NCI-H82 (cell line): ENCODE measurements around the gene TPM1.

Experiments used
- DNase-seq: peaks from one replicate; lab custom pipeline; 2025; lab: John Stamatoyannopoulos, UW

The TPM1 gene

DNA sequence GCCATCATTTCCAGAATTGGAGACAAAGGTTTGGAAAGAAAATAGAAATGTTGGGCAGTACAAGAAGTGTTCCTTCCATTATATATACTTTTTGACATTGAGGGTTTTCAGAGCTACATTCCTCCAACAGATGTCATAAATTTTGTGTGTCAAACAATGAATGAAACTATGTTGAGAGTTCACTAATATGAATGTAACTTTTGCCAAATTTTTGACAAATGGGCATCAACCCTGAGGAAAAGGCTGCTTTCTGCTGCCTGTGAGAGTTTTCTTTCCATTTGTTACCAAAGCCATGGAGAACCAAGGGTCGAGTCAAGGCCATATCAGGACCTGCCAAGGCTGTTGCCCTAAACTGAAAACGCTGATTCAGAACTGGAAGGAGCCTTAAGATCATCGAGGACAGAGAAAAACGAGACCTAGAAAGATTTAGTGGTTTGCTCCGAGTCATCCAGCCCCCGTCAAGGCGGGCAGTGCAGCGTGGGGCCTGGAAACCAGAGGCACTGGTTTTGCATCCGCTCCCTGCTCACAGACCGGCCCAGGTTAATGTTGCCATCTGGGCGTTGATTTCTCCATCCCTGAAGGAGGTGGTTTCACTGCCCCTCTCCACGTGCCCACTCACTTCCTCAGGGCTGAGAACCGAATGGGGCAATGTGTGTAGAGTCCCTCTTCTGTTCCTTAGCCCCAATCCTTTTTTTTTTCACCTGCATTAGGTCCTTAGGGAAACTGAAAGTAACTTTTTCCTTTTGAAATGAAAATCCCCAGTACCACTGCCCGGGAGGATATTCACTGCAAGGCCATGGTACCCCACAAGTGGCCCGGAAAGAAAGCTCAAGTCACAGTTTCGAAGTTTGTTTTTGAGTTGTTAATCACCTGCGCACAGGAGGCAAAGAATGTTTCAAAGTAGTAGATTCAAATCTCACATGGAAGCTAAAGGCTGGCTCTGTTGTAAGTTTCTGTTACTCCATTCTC is 32.8 kb downstream of the TPM1 start:
- no peak for DNase-seq

DNA sequence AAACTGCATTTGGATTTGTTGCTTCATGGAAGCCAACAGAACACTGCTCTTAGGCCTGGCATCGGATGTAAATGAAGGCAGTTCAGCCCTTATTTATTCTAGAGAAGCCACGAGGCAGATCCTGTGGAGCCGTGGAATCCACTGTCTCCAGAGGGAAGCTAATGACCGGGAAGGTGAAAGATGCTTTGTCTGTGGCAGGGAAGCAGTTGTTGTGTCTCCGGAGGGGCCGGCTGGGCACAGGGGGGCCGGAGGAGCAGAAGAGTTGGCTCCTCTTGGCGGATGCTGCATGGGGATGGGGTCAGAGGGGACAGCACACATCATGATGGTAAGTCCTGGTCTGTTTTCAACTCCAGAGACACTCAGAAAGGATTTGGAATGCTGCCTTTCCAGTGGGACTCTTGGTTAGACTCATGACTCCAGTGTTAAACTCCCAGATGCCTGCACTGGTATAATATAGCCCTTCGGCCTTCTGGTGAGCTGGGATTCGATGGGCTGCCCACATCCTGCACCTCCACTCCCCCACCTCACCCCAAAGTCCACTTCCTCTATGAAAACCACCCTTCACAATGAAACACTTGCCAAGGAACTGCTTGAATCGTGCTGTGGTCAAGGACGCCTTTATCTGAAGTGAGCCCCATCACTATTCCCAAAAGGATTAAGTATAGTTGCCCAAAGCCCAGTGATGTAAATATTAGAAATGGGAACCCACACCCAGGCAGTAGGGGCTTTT is 33.6 kb downstream of the TPM1 start:
- no peak for DNase-seq

DNA sequence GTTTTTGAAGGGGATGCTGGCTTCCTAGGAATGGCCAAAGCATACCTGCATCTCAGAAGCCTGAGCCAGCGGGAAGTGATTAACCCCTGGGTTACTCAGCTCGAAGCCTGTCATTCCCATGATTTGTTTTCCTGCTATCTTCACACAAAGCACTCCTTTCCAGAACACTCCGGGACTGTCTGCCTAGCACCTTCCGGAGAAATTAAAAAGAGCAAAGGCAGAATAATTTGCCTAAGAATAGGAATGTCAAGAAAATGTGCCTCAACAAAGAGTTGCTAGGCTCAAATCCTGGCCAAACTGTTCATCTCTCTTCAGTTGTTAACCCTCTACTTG is 34.1 kb downstream of the TPM1 start:
- no peak for DNase-seq

DNA sequence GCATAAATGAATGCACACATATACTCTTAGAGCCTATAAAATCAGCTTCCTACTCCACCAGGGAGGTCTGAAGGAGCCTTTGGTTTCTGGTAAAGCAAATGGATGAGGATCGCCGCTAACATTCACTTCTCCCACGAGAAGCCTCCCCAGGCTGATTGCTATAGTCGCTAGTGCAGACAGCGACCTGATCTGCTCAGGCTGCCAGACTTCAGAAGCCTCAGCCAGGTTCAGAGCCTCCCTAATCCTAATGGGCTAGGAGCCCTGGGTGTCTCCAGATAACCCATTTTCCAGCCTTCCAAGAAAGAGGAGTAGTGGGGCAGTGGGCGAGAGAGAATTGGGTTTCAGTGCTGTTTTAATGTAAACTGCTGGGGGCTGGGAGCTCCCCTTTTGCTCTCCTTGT is 35.4 kb downstream of the TPM1 start:
- DNase-seq = peak; percentile 87

DNA sequence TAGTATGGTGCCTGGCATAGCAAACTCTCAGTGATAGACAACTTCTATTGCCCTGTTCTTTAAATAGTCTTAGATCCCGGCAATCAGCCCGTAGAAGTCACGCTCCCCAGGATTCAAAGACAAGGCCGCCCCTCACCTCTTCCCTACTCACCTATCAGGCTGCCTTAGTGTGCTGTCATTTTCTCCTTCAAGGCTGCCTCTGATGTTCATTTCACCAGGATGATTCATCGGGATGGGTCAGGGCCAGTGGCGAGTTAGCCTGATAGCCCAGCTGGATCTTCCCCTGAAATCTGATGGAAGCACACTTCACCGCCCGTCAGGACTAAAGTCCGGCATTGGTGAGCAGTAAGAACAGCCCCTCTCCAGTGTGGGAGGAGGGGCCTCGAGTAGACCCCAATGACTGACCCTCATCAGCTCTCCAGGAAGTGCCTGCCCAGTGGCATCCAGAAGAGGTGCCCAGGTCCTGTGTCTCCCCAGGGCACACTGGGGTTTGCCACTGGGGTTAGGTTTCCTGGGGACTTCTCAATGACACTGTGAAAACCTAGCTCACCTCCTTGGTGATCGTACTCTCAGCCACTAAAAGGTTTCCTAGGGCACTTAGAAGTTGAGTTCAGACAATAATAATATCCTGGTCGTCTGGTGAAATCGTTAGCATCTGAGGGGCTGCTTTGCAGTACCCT is 37.5 kb downstream of the TPM1 start:
- DNase-seq = no peak

DNA sequence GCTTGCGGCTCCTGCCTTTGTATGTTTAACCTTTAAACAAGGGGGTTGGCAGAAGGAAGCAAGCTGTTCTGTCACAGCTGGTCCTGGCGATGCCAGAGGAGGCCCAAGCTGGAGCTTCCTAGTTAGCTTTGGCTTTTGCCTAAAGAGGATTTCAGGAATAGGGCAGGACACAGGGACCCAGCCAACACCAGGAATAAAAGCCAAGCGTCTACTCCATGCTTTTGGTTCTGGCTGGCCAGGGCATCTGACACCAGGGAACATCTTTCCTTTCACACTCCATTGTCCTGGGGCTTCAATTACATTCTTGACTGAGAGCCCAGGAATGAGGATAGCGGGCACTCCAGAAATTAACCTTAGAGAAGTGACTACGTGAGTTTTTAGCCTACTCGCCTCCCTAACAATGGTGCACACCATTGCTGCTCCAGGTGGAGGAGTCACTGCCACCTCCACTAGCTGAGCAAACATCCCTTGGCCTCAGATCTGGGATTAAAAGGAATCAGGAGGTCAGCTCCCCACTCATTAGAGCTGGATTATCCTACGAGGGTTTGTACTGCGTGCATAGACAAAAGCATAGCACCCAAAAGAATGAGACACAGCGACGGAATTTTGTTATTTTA is 38.2 kb downstream of the TPM1 start:
- DNase-seq = peak; percentile 63

DNA sequence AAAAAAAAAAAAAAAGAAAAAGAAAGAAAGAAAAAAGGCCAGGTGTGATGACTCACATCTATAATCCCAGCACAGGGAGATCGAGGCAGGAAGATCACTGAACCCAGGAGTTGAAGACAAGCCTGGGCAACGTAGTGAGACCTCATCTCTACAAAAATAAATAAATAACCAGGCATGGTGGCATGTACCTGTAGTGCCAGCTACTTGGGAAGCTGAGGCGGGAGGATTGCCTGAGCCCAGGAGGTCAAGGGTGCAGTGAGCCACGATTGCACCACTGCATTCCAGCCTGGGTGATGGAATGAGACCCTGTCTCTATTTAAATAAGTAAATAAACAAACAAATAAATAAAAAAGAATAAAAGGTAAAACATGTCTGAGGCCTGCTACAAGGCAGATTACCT is 39.8 kb downstream of the TPM1 start:
- no peak for DNase-seq

DNA sequence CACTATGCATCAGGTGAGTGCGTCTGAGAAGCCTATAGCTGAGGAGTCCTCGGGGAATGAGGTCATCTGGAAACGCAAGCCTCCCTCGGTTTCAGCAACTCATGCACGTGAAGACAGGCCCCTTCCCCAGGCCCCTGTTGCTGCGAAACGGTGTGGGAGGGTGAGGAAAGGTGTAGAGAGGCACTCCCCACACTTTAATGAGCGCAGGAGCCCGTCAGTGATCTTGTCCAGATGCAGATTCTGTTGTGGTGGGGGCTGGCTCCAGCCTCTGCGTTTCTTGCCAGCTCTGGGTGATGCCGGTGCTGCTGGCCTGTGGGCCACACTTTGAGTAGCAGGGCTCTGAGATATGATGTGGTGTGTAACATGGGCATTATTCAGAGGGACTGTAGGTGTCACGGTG is 40.5 kb downstream of the TPM1 start:
- no peak for DNase-seq

DNA sequence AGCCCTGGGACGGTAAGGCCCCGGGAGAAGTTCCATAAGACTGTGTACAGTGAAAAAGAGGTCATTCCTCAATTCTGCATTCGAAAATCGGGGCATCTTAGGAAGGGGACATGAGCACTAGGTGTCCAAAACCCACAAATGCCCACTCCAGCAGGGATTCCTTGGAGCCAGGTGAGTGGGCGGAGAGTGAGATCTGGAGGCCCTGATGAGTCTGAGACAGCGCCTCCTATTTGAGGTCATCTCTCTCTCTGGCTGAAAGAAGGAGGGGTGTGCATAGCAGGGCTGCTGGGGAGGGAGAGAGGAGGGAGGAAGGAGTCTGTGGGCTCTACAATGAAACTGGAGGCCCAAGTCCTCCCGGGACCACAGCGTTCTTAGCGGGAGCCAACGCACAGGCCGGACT is 41.0 kb downstream of the TPM1 start:
- no peak for DNase-seq

DNA sequence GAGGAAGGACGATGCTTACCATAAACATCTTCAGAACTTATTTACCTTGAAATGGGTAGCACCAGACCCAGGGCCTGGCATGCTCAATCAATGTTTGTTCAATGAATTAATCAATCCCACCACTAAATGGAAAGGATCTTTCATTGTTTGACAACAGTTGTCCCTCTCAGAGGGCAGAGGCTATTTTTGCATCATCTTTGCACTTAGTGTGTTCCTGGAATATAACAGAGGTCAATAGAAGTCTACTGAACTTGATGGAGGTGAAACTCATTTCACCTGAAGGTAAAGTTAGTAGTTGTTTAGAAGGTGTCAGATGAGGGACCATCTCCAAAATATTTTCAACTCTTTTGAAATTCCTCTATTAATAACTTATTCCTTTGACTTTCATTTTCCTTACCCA is 42.3 kb downstream of the TPM1 start:
- no peak for DNase-seq

DNA sequence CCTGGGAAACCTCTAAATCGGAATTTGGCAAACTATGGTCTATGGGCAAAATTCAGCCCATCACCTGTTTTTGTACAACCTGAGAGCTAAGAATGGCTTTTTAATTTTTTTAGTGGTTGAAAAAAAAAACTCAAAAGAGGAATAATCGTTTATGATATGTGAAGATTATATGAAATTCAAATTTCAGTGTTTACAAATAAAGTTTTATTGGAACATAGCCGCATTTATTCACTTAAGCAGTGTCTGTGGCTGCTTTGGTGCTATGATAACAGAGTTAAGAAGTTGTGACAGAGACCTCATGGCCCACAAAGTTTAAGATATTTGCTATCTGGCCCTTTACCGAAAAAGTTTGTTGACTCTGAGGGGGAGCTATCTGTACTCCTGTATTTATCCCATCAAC is 42.7 kb downstream of the TPM1 start:
- no peak for DNase-seq

DNA sequence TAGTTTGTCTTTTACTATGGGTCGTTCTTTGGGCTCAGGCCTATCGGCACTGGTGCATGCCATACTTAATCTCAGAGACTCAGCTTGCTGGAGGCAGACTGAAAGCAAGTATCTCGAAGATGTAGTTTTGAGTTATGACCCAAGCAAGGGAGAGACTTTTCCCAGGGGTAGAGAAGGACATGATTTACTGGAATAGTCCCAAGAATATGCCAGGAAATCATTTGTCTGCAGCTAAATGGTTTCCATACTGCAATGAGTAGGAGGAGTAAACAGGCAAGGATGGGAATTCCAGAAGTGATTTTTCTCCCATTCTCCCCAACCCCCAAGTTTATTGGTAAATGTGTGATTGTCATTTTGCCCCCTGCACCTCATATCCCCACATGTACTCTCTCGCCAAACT is 43.7 kb downstream of the TPM1 start:
- DNase-seq = no peak

DNA sequence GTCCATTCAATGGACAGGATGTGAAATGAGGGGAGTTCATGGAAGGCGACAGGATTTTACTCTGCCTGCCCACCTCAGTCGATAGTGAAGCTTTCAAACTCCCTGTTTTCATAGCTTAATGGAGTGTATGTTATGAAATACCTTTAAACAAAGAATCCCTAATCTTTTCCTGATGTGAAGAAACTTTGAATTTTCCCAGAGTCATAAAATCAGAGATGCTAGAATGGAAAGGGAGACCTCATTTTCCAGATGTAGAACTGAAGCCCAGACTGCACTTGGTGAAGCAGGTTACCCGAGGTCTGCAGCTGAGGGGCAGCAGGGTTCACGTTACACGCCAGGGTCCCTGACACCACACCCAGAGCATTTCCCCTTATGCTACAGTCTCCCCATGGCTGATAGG is 44.4 kb downstream of the TPM1 start:
- no peak for DNase-seq

DNA sequence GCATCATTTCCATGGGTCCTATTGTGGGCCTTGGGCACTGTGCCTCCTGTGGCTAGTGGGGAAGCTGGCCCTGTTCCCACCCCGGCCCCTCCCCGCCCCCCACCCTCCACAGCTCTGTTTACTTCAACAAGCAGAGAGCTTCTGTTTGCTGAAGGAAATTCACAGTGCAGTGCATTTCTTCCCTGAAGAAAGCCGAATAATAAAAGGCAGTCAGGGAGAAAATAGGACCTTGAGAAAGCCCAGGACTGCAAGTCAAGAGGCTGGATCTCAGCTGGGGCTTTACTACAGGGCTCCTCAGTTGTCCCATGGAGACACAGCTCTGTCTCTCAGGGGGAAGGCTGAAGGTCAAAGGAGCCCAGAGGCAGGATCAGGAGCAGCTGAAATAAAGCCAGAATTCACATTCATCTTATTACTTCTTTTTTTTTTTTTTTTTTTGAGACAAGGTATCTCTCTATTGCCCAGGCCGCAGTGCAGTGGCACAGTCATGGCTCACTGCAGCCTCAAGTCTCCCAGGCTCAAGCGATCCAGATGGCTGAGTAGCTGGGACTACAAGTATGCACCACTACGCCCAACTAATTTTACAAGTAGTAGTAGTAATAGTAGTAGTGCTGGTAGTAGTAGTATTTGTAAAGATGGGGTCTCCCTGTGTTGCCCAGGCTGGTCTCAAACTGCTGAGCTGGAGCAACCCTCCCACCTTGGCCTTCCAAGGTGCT is 46.1 kb downstream of the TPM1 start:
- DNase-seq = no peak

DNA sequence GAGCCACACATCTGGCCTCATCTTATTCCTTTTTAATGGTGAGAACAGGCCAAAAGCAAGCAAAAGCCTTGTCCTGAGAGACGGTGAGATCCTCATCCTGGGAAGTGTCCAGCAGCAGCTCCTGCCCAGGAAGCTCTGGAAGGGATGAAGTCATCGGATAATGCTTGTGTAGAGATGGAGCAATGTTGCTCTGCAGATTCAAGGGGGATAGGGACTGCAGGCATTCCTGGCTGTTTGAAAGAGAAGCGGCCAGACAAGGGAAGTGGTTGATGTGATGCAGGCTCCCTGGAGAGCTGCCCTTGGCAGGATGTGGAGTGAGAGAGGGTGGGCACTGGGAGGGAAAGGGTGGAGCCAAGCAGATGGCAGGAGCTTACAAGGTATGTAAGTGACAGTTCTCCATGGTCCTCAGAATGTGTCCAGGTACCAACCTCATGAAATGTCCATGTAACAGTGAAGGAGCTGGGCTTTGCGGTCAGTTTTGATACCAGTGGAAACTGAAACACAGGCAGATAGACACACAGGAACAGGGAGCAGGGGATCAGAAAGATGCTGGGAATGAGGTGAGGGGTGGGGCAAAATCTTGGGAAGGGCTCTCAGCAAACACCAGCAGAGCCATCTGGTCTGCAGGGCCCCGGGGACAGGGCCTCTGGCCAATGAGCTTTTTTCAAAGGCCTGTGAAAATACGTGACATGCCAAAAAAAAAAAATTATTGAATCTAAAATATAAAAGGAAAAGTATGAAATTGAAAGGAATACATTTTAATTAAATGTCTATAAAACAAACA is 46.9 kb downstream of the TPM1 start:
- DNase-seq = peak; percentile 72

DNA sequence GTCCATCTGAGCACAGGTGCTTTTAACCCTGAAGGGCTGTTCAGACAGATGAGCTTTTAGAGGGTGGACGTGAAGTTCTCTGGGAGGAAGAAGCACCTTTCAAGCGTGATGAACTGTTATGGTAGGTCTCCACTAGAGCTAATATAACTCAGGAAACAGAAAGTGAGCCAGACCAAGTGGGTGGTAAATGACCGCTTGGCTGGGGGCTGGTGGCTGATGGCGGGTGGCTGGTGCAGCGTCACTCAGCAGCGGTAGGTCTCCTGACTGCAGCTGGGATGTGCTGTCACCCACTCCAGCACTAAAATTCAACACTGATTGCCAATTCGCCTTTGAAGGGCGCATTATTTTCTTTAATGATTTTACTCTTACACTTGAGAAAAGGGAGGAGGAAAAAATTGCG is 47.9 kb downstream of the TPM1 start:
- no peak for DNase-seq

DNA sequence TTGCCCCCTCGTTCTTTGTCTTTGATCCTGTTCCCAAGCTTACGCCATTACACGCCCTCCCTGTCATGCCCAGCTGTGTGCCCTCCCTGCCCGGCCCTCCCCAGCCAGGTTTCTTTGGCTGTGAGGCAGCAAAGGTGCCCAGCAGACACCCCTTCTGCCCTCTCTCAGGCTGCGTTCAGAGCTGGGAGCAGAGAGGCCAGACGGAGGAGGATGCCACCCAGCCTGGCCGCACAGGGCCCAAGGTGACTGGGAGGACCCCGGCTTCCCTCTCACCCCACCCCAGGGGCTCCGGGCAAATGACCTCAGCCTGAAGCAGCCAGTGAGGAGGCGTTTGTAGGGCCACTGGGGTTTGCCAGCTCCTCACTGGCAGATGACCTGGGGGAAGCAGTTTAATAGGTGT is 48.3 kb downstream of the TPM1 start:
- DNase-seq = no peak

DNA sequence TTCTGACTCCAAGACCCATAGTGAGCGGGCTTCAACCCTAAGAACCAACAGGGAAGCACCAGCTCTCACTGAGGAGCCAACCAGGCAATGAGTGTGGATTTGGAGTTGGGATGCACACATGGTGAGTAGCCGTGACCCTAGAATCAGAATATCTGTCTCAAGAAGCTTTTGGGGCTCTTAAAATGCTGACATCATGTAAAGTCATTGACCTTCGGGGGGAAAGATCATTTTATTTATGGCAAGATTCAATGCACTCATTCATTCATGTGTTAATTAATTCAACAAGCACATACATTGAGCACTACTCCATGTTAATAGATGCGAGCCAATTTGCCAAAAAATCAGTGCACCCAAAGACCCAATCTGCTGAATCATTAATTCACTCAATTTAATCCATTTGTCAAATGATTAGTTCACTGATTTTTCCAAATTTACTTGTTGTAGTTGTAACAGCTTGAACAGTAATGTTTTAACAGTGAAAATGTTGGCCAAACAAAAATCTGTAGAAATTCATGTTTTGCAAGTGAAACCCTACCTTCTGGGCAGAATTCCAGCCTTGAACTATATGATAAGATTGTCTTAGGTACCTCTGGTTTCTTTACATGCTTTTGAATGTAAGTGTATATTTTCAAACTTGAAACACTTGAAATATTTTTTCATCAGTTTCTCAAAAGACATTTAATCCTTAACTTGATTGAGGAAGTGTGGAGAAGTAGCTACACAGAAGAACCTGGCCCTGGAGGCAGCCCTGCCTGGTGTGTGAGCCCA is 49.3 kb downstream of the TPM1 start:
- no peak for DNase-seq

DNA sequence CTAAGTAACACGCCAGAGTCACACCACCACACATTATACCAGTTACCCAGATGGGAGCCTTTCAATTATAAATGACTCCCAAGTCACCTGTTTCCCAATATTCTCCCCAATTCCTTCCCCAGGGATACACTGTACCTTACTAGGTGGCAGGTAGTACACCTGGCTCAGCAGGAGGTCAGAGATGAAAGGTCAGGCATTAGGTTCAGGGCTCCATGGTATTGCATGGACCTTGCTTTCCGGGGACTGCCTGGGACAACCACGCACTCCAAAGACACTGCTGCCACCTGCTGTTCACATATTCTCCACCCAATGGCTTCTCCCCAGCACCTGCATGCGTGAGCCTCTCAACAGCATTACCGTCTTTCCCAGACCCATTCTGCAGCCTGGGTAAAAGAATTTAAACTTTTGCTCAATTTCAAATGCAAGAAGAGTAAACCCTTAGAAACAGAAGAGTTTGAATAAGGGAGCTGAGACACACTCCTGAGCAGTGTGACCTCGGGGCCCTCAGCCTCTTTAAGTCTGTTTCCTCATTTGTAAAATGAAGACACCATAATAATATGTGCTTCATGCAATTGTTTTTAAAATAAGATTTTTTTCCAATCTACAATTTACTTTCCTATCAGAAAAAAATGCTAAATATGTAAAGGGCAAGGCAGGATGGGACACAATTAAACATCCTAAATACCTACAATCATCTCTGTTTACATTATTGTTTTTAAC is 51.1 kb downstream of the TPM1 start:
- DNase-seq = peak; percentile 92

DNA sequence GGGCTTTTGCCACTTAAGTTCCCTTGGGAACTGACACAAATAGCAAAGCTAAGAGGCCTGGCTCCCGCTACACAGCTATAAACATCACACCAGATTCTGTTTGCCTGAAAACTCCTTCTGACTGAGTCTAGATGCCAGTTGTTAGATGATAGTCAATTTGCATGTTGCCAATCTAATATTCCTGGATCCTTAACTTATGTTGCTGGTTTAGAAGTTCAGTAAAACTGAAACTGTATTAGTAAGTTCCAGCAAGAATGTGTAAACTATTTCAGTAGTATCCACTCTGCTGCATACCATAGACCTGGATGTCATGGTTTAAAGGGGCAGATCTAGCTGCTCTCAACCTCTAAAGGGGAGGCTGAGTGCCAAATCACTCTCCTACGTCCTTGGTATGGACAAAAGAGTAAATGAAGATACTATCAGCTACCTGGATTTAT is 52.0 kb downstream of the TPM1 start:
- DNase-seq = no peak
